HPDE6-E6E7 (cell line): ENCODE data around the gene CDC42EP2.

Experiments used
- DNase-seq: peaks from one replicate; pipeline ENCODE4 v3.0.0; 2011; ENCODE audit warnings: missing footprints; ENCODE audit errors: extremely low spot score

CDC42EP2 gene

GRCh38 chr11:65298131-65298535 lies 16.5 kb upstream of the CDC42EP2 start:
- no peak for DNase-seq

DNA sequence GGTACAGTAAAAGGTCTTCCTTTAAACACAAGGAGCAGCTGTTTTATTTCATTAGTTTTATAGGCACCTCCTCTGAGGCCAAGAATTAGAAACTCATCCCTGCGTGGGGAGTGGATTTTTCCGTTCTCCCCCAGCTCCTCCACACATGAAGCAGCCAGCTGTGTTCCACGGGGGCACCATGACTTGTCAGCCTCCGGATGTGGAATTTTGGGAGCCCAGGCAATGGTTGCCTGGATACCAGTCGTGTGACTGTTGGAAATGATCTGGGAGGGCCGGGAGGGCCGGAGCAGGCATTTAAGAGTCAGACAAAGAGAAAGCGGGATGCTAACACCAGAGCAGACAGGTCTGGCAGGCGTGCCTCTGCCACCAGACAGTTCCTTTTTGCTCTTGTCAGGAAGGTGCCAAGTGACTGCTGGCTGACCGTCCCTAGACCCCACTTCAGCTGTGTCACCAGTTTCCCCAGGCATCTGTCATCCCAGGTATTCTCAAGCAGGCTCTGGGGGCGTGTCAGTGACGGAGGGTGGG lies 15.9 kb upstream of the CDC42EP2 start:
- no peak for DNase-seq

DNA sequence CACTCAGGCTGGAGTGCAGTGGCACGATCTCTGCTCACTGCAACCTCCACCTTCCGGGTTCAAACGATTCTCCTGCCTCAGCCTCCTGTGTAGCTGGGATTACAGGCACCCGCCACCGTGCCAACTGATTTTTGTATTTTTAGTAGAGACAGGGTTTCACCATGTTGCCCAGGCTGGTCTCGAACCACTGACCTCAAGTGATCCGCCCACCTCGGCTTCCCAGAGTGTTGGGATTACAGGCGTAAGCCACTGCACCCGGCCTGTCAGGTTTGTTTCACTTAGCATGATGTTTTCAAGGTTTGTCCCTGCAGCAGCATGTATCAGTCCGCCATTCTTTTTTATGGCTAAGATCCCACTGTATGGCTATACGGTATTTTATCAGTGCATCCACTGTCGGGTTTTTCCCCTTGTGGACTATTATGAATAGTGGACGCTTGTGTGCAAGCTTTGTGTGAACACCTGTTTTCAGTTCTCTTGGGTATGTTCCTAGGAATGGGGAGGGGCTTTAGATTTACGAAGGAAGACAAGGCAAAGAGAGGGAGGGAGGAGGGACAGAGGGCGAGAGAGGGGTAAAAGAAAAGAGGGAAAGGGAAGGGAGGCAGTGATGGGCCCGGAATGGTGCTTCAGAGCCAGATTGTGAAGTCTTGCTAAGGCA lies 13.9 kb upstream of the CDC42EP2 start:
- DNase-seq, result no peak

DNA sequence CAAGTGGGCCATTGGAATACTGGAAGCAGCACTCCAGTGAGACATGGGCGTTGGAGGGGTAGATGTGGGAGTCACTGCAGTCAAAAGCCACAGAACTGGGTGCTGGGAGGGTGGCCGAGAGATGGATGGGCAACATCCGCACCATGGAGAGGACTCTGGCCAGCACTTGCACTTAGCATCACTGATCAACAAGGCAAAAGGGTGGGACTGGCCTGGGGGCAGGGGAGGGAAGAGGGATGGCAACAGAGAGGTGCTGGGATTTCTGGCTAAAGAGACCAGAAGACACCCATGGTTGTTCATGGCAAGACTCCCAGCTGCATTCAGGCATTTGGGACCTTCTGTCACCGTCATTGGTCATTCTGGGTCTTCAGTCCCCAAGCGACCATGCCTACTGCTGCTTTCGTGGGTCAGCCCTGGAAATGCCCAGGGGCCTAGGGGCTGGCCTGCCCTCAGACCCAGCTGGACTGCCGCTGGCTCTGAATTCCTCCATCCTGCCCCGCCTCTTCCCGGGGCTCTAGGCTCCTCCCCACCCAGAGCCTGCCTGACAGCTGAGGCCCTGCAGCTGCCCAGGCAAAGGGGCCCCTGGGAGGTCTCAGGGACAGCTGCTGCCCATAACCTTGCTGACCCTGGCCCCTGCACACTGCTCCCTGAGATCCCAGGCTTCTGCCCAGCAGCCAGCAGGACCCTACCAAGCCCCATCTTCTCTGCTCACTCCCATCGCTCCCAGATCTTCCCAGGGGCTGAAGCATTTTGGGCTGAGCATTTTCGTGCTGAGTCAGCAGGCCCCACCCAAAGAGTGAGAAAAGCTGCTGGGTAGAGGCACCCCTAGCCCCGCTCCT lies 13.0 kb upstream of the CDC42EP2 start:
- no peak for DNase-seq

DNA sequence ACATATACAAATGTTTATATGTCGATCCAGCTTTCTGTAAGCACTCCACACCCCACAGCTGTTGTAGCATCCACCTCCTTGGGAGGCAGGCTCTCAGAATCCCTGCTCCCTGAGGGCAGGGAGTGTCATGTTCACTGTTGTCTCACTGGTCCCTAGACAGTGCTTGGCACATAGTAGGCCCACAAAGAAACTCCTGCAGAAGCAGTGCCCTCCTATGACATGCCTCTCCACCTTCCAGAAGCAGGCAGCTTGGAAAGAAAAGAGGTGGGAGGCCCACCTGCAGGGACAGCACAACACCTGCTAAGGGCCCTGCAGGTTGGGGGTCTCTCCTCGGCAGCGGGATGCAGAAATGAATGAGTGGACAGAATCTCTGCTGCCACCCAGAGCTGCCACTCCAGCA lies 11.1 kb upstream of the CDC42EP2 start:
- DNase-seq, result no peak

DNA sequence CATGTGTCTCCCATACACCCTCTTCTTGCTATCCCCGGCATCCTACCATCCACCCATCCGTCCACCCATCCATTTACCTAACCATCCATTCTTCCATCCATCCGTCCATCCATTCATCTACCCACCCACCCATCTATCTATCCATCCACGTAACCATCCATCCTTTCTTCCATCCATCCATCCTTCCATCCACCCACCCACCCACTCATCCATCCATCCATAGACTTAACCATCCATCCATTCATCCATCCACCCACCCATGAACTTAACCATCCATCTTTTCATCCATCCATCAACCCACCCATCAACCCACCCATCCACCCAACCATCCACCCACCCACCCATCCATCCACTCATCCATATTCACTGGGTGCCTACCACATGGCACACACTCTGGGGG lies 10.6 kb upstream of the CDC42EP2 start:
- DNase-seq, result no peak

DNA sequence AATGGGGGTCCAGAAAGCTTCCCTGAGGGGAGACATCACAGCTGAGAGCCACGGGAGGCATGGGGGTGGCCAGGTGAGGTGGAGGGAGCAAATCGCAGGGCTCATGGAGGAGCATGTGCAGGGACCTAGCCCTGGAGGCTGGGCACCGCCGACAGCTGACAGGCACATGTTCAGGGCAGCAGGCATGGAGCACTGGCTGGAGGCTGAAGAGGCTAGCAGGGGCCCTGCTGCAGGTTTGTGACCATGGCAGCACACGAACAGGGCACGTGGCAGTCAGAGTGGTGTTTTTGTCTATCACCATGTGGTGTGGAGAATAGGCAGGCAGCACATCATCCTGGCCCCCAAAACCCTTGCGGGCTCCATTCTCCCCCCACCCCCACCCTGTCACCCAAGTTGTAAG lies 10.1 kb upstream of the CDC42EP2 start:
- DNase-seq, result no peak

- DNase-seq, result no peak
Observed at GRCh38 chr11:65305501-65306268, 9.0 kb upstream of the CDC42EP2 start.

DNA sequence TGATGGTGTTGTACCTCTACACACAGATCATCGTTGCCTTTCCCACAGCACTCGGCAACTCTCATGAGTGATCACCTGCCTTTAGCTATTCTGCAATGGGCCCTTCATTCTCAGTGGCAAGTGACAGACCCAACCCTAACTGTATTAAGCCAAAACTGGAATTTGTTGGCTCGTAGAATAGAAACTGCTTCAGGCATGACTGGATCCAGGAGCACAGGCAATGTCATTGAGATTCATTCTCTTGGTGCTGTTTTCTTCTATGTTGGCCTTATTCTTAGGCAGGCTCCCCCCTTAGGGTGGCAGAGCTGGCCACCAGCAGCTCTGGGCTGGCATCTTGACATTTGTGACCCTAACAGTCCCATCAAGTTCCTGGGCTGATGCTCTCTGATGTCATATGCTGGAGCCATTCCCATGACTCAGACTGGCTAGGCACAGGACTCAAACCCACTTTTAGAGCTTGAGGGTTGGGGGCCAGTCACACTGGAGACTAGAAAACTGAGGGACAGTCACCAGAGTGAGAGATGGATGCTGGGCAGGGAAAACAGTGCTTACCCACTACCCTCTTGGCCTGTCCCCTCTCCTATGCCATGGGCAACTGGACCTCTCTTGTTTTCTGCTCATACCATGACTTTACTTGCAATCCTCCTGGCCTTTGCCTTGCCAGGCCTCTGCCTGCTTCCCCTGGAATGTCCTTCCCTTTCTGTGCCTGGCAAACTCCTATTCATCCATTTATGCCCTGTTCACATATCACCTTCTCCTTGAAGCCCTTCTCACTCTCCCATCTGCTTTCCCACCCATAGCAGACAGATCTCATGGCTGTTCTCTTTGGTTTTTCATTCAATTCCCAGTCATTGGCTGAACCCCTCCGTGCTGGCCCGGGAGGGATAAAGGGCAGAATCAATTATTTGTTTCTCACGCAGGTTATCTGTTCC lies 7.1 kb upstream of the CDC42EP2 start:
- DNase-seq, result no peak

DNA sequence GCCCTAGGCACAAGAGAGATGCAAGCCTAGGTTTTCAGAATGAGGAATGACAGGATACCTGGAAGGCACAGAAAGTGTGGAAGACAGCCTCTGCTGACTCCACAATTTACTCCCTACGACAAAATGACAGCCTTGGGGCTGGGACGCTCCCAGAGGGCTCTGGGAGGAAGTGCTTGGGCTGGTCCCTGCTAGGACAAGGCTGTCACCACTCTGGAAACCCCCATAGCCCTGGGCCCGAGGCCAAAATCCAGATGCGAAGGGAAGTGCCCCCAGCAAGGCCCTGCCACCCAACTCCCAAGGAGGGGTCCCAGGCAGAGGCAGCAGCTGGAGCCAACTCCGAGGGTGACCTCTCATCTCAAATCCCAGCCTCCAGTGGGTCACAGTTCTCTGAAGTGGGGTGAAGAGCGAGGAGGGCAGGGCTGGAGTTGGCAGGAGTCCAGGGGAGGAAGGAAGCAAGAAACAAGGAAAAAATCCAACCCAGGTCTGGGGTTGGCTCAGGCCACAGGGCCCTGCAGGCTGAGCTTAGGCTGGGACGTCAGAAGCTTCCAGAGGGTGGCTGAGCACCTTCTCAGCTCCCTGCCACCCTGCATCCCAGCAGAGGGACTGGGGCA lies 6.3 kb upstream of the CDC42EP2 start:
- DNase-seq, result no peak

GRCh38 chr11:65309006-65309405 lies 5.7 kb upstream of the CDC42EP2 start:
- DNase-seq, result no peak

GRCh38 chr11:65310215-65310614 lies 4.5 kb upstream of the CDC42EP2 start:
- DNase-seq, result no peak

GRCh38 chr11:65310736-65311135 lies 3.9 kb upstream of the CDC42EP2 start:
- no peak for DNase-seq

DNA sequence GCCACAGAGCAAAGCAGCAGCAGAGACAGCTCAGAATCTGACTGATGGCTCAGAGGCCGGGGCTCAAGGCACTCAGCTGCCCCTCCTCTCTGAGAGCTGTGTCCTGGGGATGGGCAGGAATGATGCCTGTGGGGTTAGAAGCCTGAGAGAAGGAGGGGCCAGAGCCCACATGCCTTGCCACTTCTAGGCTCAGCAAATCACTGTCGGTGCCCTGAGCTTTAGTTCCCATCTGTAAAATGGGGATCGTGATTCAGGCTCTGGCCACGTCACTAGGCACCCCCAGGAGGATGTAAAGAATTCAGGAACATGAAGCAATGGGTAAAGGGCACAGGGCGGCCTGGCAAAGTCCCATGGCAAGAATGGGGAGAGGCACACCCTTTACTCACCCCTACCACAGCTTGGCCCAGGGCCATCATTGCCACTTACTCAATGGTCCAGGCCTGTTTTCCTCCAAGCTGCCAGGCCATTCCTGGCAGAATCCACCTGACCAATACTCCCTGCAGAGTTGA lies 3.4 kb upstream of the CDC42EP2 start:
- no peak for DNase-seq

- no peak for DNase-seq
Observed at GRCh38 chr11:65315204-65315865, 669 bp downstream of the CDC42EP2 start.

DNA sequence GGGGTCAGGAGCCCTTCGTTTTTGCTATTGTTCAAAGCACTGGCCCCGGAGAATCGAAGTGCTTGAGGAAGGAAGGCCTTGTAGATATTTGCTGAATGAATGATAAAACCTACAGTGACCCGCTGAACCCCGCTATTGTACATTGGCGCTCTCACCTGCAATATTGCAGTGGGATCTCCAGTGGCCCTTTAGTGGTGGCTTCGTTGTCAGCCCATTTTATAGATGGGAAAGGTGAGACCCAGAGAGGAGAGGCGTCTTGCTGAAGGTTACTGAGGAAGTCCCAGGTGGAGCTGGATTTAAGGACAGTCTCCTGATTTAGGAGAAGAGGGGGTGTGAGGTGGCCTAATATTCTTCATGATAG lies 1.2 kb downstream of the CDC42EP2 start:
- no peak for DNase-seq

- no peak for DNase-seq
Observed at GRCh38 chr11:65316227-65317024, 1.8 kb downstream of the CDC42EP2 start.

GRCh38 chr11:65317025-65317786 lies 2.5 kb downstream of the CDC42EP2 start:
- peak; percentile 64 for DNase-seq
